IPS DF 4.7 (cell line): ENCODE data around the gene TBX3.

Experiments used
- DNase-seq: peaks from one replicate; pipeline ENCODE4 v3.0.0-alpha.2; 2013; ENCODE audit warnings: low spot score; ENCODE audit errors: extremely low read depth

The TBX3 gene

DNA sequence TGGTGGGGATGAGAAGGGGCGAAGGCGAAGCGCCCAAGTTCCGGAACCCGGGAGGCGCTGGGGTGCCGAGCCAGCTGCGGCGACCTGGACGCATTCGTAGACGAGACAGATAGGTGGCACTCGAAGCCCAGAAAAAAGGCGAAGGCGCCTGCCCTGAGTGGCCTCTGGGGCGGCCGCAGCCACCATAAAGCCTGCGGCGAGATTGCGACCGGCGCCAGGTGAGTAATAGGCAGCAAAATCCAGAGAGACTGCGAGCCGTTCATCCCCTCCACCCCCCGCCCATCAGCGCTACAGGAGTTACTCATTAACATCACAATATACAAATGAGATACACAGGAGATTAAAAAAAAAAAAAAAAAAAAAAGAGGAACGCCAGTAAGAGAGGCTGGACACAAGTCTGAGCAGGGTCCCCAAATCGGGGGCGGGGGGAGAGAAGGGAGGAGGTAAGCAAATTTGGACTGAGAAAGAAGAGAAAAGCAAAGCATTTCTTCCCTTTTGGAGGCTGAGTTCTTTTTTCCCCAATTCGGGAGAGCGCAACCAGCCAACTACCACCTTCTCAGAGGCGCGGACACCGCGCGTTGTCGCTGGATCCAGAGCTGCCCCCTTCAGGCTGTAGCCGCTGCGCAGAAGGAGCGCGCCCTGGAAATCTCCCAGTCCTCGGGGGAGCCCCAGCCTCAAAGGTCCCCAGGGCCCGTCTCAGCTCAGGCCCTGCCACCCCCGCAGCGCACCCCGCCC is 15.7 kb downstream of the TBX3 start:
- no peak for DNase-seq

- no peak for DNase-seq
Measured at GRCh38 chr12:114667669-114668150, 16.3 kb downstream of the TBX3 start.

GRCh38 chr12:114666746-114667668 is 17.0 kb downstream of the TBX3 start:
- no peak for DNase-seq

DNA sequence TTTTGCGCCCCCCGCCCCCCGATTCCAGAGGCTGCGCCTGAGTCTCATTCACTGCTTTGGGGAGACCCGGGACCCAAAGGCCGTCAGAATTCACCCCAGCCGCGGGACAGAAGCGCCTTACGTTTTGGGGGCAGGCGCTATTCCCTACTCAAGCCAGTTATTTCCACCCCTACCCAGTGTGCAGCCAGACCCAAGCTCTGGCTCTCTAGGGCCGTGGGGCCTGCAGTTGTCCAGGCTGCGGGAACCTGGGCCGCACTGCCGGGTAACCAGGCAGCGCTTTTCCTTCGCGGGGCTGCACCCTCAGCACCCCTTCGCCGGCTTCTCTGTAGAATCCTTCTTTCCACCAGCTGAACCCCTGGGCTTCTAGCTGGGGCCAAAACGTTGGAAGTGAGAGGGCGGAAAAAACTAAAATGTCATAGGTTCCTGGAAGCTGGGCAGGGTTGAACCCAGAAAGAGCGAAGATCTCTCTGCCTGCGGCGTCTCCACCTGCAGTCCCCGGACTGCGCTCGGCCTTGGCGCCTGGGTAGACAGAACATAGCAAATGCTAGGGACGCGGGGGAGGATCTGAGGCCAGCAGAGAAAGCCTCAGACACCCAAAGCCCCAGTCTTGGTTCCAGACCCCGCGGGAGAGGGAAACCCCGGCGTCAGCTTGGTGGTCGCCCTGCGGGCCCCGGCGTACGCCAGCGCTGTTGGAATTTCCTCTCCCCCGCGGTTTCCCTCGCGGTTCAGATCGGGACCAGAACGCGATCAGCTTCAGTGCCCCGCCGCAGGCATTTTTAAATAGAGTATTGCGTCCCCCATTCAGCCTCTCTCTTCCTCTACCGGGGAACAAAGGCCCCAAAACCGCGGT is 18.3 kb downstream of the TBX3 start:
- no peak for DNase-seq

- no peak for DNase-seq
Measured at GRCh38 chr12:114664651-114665320, 19.2 kb downstream of the TBX3 start.

DNA sequence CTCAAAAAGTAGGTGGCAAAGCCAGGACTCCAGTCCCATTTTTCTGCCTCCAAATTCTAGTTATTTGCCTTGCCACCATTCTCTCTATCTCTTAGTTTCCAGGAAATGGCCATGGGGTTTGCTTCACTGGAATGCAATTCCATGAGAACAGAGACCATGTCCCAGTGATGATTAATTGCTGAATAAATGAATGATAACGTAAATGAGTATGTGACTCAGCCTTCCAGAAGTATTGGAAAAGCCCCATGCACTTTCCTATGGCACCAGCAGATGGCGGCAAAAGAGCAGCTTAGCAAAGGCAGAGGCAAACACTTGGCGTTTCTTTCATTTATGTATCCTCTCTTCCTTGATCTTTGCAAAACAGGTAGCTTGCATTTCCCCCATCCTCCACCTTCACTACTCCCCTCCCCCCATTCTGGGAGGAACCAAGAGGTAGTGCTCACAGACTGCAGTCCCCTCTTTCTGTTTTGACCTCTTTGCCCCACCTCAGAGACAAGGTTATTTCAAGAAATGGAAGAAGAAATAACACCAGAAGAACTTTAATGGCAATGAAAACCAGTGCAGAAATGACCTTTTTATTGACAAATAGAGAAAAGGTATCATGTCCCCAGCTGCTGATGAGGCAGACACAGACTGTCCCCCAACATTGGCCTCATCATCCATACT is 21.3 kb downstream of the TBX3 start:
- no peak for DNase-seq

GRCh38 chr12:114661245-114661644 is 22.7 kb downstream of the TBX3 start:
- DNase-seq: no peak

GRCh38 chr12:114659084-114659483 is 24.9 kb downstream of the TBX3 start:
- no peak for DNase-seq

DNA sequence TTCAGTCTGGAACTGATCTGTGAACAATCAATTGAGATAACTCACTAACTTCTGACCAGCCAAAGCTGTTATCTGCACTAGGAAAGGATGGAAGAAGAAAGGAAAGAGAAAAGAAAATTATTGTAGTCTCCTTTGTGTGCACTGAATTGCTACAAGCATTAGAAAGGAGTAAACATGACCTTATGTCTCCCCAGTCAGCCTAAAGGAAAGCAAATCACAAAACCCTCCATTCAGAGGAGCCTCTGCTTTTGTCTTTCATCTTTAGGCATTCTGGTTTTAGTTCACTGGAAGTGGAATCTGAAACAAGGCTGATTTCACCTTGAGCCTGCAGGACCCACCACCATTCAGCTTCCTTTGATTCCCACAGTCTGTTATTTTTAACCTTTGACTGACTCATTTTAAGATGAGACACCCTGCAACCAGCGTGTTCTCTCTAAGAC is 26.0 kb downstream of the TBX3 start:
- DNase-seq: no peak

- DNase-seq: no peak
Measured at GRCh38 chr12:114657597-114657920, 26.4 kb downstream of the TBX3 start.

- no peak for DNase-seq
Measured at GRCh38 chr12:114656906-114657596, 26.9 kb downstream of the TBX3 start.

DNA sequence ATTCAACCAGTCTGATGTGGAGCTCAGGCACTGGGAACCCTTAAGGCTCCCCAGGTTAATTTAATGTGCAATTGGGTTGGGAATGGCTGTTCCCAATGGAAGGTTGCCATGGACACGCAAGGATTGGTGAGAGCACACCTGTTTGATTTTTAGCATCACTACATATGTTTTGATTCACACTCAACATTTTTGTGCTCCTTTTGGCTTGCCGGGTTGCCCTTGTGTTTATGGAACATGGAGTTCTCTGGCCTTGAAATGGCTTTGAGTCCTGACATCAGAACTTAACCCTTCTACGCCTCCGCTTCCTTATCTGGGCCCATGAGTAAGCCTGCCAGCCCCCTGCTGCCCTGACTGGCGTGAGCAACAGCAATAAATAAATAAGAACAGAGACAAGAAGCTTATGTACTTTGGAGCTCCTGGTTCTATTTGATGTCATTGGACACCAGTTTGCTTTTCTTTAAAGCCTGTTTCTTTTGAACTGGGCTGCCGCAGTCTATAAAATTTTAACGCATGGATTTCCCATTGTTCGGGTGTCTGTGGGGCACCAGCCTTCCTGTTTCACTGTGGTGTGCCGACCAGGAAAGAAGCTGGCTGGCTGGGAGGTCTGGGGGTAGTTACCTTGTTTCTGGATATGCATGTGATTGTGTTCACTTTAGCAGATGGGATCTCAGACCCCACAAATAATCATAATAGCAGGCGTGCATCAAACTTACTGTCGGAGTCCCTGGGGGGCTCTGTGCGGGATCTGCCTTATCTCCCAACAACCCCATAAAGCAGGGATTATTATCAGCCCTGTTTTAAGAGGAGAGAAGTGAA is 27.8 kb downstream of the TBX3 start:
- no peak for DNase-seq

DNA sequence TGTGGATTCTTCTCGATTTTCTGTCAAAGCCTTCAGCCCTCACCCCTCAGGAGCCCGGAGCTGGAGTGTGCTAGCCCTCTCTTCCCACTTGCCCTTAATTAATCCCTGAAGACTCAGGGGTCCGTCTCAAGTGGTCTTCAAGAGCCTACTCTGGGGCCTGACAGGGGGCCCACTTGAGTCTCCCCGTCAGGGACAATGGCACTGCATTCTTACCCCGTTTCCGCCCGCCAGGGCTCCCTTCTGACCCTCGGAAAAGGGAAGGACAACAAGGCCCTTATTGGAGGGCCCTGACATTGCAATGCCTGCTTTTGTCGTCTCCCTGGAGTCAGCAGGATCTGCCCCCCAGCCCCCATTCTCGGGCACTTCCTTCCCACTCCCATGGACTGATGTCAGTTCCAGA is 34.4 kb downstream of the TBX3 start:
- no peak for DNase-seq

- DNase-seq: no peak
Measured at GRCh38 chr12:114648711-114649110, 35.3 kb downstream of the TBX3 start.

DNA sequence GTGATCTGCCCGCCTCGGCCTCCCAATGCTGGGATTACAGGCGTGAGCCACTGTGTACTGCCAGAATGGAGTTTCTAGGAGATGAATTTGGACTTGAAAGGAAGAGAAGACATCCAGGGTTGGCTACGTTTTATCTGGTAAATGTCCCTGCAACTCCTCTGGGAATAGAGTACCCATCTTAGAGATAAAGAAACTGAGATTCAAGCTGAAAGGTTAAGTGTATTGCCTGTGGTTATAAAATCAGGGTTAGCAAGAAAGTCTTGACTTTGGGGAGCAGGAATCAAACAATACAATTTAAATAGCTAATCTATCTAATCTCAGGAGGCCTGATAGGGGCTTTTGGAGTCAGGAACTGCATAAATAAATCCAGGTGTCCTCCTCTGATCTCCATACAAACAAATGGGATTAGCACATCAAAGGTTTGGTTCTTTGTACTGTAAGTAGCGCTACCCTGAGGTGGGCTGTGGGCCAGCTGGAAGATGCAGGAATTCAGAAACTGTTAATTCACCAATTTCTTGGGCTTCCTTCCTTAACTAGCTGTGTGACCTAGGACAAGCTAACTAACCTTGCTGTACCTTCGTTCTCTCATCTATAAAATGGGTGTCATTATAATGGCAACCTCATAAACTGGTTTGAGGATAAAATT is 45.1 kb downstream of the TBX3 start:
- peak; percentile 82 for DNase-seq

DNA sequence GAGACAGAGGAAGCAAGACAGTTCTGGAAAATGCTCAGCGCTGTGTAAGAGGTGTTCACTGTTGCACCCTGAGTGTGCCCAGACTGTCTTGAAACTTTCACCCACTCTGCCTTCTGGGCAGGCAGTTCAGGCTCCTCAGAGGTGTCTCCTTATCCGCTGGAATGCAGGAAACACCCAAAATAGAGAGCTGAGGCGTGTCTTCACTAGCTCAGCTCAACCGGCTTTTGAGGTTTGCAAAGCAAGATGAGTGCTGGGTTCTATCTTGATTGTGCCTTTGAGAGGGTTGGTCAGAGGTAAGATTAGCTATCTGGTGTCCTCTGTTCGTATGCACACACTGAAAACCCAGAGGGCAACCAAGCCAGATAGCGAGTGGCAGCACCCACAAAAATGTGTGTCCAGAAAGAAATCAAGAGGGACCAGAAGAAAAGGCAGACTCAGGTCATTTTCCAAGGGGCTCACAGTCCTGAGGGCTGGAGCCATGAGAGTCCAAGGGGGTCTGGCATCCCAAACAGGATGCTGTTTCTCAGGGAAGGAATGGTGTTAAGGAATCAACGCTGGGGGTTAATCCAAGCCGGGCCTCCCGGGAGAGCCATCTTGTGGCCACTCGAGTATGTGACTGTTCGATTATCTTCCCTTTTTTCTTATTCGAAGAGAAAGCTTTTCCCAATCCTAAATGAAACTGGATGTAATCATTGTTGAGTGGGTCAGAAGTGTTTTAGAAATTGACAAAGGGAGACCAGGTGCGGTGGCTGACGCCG is 47.1 kb downstream of the TBX3 start:
- no peak for DNase-seq

DNA sequence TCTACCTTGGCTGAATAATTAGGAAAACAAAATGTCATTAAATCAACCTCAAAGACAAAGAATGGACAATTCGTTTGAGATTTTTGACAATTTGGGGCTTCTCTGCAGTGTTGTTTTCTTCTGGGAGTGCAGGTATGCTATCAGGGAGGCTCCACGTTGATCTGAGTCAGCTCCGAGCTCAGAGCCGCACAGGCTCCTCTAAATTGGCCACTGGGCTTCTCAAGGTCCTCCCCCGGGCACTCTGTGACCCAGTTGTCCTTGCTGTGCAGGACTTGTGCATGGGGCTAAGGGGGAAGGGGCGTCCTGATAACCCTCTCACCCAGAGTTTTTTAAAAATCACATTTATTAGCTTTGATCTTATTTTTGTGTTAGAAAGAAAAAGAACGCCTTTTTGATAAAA is 52.7 kb downstream of the TBX3 start:
- DNase-seq: no peak

DNA sequence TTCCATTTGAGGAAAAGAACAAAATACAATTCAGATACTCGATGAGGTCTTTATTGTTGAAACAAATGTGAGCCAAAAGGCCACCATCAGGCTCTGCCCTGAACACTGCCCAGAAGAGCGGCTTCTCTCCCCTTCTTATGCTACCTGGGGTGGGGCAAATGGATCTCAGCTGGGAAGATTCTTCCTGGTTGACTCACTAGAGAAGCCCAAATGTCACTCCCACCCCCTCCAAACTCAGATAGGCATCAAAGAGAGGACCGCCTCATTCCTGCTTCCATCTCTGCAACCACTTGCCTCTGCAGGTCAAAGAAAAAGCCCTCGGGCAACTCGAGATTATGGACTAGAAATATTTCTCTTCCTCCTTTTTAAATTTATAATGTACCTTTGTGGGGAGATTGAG is 55.8 kb downstream of the TBX3 start:
- DNase-seq: no peak
